ENCODE data around the gene TMEM82. TPM values are rescaled to one million over a fixed set of nuclear protein-coding genes. Genes with fewer than 3 reads are reported as not detected.

TMEM82 gene
- polyA plus RNA-seq, 1 donor from 2014 or later: not detected

DNA sequence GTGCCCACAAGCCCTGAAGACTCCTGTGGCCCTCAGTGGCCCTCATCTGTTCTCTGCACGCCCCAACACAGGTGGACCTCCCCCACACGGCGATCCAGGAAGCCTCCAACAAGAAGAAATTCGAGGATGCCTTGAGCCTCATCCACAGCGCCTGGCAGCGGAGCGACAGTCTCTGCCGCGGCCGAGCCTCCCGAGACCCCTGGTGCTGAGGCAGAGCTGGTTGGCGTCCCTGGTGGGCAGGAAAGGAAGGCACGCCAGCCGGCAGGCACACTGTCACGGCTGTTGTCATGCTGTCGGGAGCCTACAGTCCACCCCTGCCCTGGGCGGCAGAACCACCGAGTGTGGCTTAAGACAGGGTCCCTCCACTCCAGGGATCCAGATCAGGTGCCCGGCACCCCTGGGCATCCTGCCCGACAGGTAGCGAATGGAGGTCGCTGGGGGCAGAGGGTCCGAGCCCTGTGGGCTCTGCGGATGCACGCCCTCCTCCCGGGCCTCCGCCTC, 8.5 kb upstream of the TMEM82 start:
- Histone ChIP-seq H3K4me3 (ENCODE audit: low read length) (no peak overlapping the region), H3F3A (ENCODE audit: insufficient read depth, low read length, poor library complexity, severe bottlenecking) (no peaks in the 10 kb centered on the region), H3K27ac (ENCODE audit: low read length) (no peak overlapping the region), H3K36me3 (ENCODE audit: insufficient read depth, low read length) (no peaks in the 10 kb centered on the region), H2AFZ (ENCODE audit: low read depth, low read length) (no peak overlapping the region), H3K9me2 (ENCODE audit: insufficient read depth, low read length) (no peaks in the 10 kb centered on the region), H3K79me2 (replicated peaks; ENCODE audit: insufficient read depth, low read length) (no peaks in the 10 kb centered on the region), H3K9ac (ENCODE audit: low read length) (no peak overlapping the region), H4K20me1 (ENCODE audit: insufficient read depth) (no peaks in the 10 kb centered on the region), H3K9me3 (ENCODE audit: low read length) (no peaks in the 10 kb centered on the region), H3K4me2 (ENCODE audit: low read length) (no peak overlapping the region), H3K27me3 (ENCODE audit: insufficient read depth, low read depth, low read length) (no peaks in the 10 kb centered on the region)
- TF ChIP-seq MXI1 (conservative IDR thresholded peaks at IDR 0.05; ENCODE audit: poor library complexity, severe bottlenecking): no peak
- no peak for TF ChIP-seq TAF1 (IDR thresholded peaks at IDR 0.05; ENCODE audit: low read depth)
- TF ChIP-seq SMC3 (conservative IDR thresholded peaks at IDR 0.05; ENCODE audit: poor library complexity): no peak
- TF ChIP-seq RAD21 (conservative IDR thresholded peaks at IDR 0.05): no peak
- TF ChIP-seq REST (IDR thresholded peaks at IDR 0.05; ENCODE audit: borderline replicate concordance): no peak
- no peak for TF ChIP-seq EP300 (conservative IDR thresholded peaks at IDR 0.05; ENCODE audit: poor library complexity, severe bottlenecking)
- TF ChIP-seq CTCF (IDR thresholded peaks at IDR 0.05; ENCODE audit: poor library complexity, severe bottlenecking): no peak
- TF ChIP-seq POLR2AphosphoS5 (IDR thresholded peaks at IDR 0.05): no peak
- TF ChIP-seq EZH2 (IDR thresholded peaks at IDR 0.05; ENCODE audit: borderline replicate concordance, insufficient read depth, low read length, poor library complexity, severe bottlenecking): no peak

- Histone ChIP-seq H3K27me3 (ENCODE audit: insufficient read depth, low read depth, low read length) (no peaks in the 10 kb centered on the region), H3F3A (ENCODE audit: insufficient read depth, low read length, poor library complexity, severe bottlenecking) (no peaks in the 10 kb centered on the region), H3K9ac (ENCODE audit: low read length) (no peak overlapping the region), H4K20me1 (ENCODE audit: insufficient read depth) (no peaks in the 10 kb centered on the region), H3K27ac (ENCODE audit: low read length) (no peak overlapping the region), H3K79me2 (replicated peaks; ENCODE audit: insufficient read depth, low read length) (no peaks in the 10 kb centered on the region), H2AFZ (ENCODE audit: low read depth, low read length) (no peak overlapping the region), H3K9me3 (ENCODE audit: low read length) (no peaks in the 10 kb centered on the region), H3K36me3 (ENCODE audit: insufficient read depth, low read length) (no peaks in the 10 kb centered on the region), H3K4me2 (ENCODE audit: low read length) (no peak overlapping the region), H3K9me2 (ENCODE audit: insufficient read depth, low read length) (no peaks in the 10 kb centered on the region), H3K4me3 (ENCODE audit: low read length) (no peak overlapping the region)
- TF ChIP-seq EP300 (conservative IDR thresholded peaks at IDR 0.05; ENCODE audit: poor library complexity, severe bottlenecking): no peak
- no peak for TF ChIP-seq MXI1 (conservative IDR thresholded peaks at IDR 0.05; ENCODE audit: poor library complexity, severe bottlenecking)
- TF ChIP-seq RAD21 (conservative IDR thresholded peaks at IDR 0.05): no peak
Observed at GRCh38 chr1:15734296-15734695, 8.0 kb upstream of the TMEM82 start.
